TTC549 (cell line): ENCODE measurements around the gene PIK3CA.
"Not testable (repeated sequence)": the region's sequence is repeated elsewhere in the genome, so short reads cannot be mapped to it uniquely, and the experiment has no call there.

Experiments
- FAIRE-seq: peaks from 2 replicates; lab custom pipeline; 2012; peaks lifted over from hg19 to GRCh38; lab: Jason Lieb, UNC

PIK3CA gene

DNA sequence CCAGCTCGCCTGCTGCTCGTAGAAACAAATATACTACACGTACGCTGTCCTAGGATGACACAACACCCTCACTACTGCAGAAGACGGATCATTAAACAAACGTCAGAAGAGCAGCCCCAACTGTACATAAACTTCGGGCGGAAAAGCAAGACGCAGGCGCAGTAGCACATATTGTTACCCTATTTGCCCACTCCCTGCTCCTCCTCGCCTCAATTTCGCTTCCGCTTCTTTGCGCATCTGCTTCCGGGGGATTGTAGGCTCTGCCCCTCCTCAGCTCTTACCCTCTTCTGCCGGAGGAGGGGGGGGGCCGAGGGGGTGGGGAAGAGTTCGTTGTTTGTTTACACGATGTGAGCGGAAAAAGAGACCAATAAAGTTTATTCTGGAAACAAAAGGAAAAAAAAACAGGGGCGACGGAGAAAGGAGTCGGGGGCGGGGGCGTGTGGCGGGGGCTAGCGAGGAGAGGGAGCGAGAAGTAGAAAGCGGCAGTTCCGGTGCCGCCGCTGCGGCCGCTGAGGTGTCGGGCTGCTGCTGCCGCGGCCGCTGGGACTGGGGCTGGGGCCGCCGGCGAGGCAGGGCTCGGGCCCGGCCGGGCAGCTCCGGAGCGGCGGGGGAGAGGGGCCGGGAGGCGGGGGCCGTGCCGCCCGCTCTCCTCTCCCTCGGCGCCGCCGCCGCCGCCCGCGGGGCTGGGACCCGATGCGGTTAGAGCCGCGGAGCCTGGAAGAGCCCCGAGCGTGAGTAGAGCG, at the start of gene PIK3CA:
Gene PIK3CA, plus strand, starts transcription at position 485 of the 743 bp plus-strand sequence. CDS start 50,469 bp downstream, outside the sequence.
- peak; percentile 76 for FAIRE-seq

DNA sequence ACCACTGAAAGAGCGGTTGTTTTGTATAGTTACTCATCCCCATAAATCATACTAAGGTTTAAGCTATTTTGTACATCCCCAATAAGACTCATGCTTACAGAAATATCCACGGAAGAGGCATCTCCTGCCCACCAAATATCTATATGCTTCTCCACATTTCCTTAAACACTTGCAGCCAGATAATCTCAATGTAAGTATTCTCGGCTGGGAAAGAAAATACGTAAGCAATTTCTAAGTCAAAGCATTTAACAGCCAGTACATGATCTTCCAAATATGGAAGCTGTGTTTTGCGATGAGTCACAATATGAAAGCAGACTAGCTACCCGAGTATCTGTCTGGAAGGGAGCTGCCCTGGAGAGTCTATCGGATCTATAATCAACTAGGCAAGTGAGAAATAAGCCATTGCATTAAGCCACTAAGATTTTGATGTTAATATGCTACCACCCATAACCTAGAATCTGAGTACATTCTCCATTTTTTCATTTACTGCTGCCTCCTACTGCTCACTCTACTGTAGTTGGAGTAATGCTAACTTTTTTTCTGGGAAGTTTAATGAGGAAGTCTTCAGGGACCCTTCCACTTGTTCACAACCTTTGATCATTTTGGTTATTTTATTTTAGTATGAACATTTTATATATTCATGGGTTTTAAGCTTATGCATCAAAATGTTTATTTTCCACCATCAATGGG, 49.6 kb upstream of the PIK3CA start:
- no peak for FAIRE-seq

DNA sequence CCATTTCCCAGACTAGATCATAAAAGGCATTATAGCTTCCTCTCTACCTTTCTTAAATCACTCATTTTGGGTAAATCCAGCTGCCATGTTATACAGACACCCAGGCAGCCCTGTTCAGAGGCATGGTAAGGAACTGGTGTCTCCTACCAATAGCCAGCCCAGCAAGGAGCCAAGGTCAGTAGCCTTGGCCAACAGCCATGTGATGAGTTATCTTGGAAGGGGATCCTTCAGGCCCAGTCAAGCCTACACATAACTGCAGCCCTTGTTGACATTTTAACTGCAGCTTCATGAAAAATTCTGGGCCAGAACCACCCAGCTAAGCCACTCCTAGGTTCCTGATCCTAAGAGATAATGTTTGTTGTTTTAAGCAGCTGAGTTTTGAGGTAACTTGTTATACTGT, 47.5 kb upstream of the PIK3CA start:
- no peak for FAIRE-seq

DNA sequence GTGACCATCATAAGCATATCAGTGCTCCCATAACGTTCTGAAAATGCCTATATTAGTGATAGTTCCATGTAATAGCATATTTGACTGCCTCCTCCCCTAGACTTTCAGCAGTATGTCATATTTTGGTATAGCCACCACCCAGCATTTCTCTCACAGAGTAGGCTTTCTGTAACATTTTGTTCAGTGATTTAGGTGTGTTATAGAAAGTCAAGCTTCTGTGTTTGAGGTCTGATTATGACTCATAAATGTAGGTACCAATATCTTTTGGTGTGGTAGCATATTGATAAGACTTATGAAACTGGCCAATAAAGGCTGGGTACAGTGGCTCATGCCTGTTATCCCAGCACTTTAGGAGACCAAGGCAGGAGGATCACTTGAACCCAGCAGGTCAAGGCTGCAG, 42.3 kb upstream of the PIK3CA start:
- FAIRE-seq: no peak

DNA sequence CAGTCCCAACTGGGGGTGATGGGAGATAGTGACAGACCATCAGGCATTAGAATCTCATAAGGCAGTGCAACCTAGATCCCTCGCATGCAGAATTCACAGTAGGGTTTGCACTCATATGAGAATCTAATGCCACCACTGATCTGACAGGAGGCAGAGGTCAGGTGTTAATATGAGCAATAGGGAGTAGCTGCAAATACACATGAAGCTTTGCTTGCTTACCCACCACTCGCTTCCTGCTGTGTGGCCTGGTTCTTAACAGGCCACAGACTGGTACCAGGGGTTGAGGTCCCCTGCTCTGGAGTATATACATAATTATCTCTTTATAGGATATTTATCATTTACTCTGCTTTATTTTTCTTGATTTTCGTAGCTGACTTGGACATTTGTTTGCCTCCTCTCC, 40.5 kb upstream of the PIK3CA start:
- FAIRE-seq: no peak

DNA sequence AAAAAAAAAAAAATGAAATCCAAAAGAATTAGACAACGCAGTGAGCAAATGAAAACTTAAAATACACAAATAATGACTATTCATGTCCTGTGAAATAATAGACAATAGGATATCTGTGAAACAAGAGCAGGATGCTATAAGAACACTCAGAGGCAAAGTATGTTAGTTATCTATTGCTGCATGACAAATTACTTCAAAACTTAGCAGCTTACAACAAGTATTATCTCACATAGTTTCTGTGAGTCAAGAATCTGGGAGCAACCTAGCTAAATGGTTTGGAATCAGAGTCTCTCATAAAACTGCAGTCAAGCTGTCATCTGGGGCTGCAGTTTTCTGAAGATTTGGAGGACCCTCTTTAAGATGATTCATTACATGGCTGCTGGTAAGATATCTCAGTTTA, 40.1 kb upstream of the PIK3CA start:
- no peak for FAIRE-seq

DNA sequence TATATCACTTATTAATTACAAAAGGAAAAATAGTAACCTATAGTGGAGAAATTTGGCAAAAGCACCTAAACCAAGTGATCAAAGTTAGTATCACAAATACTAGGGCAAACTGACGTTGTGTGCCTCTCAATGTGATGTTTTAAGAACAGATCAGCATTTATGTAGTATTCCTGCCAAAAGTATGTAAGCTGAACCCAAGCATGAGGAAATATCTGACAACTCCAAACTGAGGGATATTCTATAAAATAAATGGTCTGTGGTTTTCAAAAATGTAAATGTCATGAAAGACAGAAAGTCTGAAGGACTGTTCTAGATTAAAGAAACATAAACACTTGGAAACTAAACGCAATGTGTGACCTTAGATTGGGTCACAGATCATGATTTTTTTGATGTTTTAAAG, 34.3 kb upstream of the PIK3CA start:
- no peak for FAIRE-seq

DNA sequence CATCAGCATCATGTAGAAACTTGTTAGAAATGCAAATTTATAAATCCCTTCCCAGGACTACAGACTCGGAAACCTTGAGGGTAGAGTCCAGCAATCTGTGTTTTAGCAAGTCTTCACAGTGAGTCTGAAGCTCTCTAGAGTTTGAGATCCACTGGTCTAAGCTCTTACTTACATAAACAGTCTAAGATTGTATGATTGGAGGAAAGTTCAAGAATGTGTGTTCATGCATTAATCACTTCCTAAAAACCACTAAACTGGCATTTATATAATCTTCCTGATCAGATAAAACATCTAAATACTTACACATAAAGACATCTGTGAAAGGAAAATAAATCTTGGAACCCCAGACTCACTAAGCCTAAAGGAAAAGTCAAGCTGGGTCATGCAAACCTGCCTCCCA, 32.7 kb upstream of the PIK3CA start:
- FAIRE-seq: not testable (repeated sequence)

DNA sequence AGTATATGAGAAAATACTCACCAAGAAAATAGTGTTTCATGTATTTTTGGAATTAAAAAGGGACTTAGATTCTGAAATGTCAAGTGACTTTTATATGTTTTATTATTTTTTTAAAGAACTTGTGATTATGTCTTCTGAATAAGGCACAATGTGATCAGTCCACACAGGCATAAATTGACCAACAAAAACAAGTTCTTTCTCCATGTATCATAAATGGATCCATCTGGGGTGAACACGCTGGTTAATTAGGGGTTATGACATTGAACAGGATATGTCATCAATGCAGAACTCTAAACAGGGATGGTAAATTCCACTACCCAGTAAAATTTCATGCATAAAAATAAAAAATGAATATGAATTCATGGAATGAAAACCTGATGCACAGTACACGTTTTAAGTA, 31.3 kb upstream of the PIK3CA start:
- no peak for FAIRE-seq

DNA sequence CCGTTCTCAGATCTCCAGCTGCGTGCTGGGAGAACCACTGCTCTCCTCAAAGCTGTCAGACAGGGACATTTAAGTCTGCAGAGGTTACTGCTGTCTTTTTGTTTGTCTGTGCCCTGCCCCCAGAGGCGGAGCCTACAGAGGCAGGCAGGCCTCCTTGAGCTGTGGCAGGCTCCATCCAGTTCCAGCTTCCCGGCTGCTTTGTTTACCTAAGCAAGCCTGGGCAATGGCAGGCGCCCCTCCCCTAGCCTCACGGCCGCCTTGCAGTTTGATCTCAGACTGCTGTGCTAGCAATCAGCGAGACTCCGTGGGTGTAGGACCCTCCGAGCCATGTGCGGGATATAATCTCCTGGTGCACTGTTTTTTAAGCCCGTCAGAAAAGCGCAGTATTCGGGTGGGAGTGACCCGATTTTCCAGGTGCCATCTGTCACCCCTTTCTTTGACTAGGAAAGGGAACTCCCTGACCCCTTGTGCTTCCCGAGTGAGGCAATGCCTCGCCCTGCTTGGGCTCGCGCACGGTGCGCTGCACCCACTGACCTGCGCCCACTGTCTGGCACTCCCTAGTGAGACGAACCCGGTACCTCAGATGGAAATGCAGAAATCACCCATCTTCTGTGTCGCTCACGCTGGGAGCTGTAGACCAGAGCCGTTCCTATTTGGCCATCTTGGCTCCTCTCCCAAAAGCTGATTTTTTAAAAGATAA, 15.8 kb upstream of the PIK3CA start:
- not testable (repeated sequence) for FAIRE-seq

DNA sequence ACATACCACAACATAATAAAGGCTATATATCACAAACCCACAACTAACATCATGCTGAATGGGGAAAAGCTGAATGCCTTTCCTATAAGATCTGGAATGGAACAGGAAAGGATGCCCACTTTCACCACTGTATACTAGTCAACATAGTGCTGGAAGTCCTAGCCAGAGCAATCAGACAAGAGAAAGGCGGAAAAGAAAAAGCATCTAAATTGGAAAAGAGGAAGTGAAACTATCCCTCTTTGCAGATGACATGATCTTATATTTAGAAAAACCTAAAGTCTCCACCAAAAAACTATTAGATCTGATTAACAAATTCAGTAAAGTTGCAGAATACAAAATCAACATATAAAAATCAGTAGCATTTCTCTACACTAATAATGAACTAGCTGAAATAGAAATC, 14.6 kb upstream of the PIK3CA start:
- no peak for FAIRE-seq

DNA sequence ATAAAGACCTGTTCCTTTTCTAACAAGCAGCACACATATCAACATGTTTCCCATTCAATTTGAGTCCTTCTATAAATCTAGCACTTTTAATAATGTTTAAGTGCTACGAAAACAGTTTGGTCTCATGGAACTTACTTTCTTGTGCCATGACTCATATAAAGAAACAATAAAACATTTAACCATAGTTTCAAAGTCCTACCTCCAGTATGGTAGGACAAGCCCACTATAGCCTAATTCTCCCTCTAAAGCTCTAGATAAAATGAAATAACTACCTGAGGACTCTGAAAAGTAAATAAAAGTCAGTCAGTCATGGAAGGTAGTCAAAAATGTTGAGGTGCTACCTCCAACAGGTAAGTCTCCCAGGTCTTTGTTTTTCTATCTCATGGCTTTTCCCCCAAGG, 12.0 kb upstream of the PIK3CA start:
- no peak for FAIRE-seq

DNA sequence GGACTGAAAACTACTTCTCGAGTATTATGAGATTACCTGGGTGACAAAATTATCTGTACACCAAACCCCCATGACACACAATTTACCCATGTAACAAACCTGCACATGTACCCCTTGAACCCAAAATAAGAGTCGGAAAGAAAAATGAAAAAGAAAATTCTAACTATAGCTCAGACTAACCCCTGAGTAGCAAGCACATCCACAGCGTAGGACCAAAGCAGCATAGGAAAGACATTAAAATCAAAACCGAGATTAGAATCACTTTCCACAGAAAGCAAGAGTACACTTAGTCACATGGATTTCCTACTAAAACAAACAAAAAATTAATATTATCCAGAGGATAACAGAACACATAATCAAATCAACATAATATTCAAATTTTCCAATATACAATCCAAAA, 6.3 kb upstream of the PIK3CA start:
- FAIRE-seq: no peak

DNA sequence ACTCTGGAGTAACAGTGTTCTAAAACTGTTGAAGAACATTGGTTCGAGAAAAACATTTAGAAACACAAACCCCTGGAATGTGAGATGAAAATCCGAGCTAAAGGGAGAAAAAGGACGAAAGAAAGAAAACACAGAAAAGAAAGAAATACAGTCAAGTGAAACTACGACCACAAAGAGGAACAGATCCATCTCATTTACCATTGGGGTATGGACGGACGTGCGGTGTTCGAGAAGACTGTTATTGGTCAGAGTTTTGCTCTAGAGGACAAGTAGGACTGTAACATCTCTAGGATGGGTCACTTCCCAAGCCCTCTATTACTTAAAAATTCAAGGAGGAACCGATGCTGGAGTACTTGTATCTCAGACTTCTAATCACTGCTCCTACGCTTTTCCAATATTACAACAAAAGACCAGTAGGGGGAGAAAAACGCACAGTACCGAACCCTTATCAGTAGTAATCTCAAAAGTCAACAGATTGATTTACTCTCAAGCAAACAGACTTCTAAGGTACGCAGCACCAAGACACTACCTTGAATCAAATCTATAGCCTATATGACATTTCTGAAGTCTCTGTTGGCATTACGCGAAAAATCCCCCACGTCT, 1.1 kb upstream of the PIK3CA start:
- FAIRE-seq: peak; percentile 57

DNA sequence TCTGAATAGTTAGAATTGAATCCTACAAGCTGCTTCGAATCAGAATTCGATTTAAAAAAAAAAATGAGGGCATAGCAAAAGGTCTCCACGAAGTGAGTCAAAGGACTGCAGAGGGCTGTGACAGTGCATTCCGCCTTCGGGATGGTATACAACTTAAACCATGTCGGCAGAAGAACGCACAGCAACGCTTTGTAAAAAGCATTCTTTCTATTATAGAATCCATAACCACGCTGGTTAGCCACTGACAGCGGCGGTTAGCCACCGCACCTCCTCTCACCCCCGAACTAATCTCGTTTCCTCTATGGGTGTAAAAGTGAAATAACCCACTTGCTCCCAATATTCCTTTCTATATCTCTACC, 664 bp upstream of the PIK3CA start:
- no peak for FAIRE-seq

DNA sequence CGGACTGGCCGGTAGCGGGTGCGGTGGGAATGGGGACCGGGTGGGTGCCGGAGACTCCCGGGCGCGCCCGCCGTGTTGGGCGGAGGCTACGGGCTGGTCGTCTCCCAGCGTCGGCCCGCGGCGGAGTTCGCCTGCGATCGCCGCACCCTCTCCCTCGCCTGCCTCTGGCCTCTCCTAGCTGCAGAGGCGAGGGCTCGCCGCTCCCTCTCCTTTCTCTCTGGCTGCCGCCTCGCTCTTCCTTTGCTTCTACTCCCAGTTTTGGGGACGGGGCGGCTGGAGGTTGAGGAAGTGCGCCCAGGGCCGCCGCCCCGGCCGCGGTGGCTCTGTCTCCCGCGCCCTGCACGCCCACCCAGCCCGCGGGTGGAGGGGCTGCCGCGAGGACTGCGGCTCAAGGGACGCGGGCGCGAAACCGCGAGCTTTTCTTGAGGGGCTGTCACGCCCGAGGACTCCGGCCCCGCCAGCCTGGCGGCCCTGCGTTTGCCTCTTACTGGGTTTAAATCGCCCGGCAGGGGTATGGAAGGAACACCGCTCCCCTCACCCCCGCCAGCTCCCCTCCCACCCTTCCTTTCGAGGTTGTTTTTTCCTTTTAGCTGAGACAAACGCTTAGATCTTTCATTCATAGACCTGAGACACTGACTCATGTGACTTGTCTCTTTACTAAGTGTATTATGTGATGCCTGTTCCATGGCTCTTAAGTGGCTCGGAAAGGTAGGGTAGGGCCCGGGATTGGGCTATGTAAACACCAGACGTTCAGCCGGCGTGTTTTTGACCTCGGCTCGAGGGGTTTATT, 654 bp downstream of the PIK3CA start:
- FAIRE-seq: no peak

DNA sequence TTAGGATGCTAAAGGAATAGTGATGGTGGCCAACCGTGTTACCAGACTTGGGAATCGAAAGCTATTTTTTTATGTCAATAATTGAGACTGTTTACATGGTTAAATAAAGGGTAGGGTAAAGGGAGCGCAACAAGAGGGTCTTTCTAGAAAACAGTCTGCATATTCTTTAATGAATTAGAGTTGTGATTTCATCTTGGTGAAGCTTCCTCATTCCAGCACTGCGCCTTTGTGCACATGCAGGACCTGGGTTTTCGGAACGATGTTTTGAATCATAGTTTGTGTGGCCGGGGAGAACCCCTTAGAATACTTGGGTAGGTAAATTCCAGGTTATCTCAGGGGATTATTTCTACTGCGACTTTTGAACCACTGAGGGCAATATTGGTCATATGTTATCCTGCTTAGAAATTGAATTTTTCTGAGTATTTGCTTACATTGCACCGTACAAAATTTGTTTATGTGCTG, 1.3 kb downstream of the PIK3CA start:
- FAIRE-seq: no peak

DNA sequence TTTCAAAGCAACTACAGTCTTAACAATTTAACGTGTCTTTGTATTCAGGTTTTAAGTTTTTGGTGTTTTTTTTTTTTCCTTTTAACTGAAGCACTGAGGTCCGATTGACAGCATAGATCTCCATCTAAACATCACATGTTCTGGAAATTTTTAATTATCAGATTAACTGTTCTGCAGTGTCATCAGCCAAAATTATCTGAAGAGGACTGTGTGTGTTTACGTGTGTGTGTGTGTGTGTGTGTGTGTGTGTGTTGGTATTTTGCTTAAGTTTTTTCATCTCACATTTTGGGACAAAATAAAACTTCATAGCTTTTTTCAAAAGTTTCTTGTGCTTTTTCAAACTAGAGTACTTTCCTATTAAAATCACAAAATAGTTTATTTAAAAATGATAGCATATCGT, 1.8 kb downstream of the PIK3CA start:
- no peak for FAIRE-seq

DNA sequence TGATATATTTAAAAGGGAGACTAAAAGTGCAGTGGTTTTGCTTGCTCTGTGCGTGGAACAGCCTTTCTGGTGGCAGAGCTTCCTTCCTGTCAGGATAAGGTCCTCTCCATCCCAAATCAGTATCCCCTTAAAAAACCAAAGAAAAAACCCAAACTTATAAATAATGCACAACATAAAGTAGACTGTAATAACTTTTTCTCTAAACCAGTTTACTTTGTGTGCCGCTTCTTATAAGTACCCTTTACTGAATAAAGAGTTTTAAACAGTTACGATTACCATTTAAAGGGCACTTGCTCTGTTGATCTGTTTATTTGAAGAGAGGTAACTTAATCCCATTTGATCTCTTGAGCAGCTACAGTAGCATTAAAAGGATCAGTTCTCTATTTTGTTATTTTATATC, 2.5 kb downstream of the PIK3CA start:
- no peak for FAIRE-seq

DNA sequence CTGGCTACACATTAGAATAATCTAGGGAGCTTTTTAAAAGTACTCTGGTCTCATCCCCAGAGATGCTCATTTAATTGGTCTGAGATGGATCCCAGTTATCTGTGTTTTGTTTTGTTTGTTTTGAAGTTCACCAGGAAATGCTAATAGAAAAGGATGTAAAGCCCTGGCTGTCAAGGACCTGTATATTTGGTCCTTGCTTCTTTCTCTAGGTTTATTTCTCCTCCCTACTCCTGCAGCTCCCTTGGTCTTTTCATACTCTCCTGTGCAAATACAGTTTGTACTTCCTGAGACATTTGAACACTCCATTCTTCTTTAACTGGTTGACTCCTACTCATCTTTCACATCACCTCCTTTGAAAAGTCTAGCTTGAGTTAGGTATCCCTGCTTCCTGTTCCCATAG, 3.3 kb downstream of the PIK3CA start:
- FAIRE-seq: no peak

DNA sequence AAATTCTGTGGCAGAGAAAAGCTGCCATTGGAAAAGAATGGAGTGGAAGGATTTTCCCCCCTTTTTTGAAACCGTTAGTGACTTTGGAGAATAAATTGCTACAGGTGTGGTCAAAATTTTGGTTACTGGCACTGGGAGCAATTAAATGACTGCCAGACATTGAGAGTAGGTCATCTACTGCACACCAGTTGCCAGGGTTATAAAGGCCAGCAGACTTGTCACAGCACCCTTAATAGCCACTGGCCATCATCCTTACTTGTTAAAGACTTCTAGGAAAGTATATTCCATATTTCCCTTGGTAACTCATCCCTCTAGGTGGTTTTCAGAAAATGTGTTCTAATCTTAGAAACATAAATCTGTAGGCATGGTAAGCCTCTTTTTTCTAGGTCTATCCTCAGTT, 8.0 kb downstream of the PIK3CA start:
- no peak for FAIRE-seq

DNA sequence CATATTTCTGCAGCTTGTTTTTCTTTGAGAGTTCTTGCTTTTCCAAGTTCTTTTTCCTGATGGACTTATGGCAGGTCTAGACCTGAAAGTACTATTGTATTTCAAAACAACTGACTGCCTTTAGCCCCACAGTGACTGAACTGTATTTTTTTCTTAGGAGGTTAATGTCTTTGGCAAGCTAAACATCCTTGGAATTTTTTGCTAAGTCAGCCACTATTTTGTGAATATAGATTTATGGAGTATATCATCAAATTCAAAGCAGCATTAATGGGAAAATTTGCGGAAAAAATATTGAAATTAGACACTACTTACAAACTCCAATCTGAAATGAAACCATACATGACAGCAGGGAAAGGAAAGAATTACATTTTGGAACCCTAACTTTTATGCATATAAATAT, 8.6 kb downstream of the PIK3CA start:
- no peak for FAIRE-seq
